Type B pancreatic cell (in vitro differentiated cells): ENCODE data around the gene TUBB. TPM values are rescaled to one million over a fixed set of nuclear protein-coding genes. Genes with fewer than 3 reads are reported as not detected.
"Not testable (repeated sequence)": the region's sequence is repeated elsewhere in the genome, so short reads cannot be mapped to it uniquely, and the experiment has no call there.

Experiments
- DNase-seq: peaks from one replicate; pipeline ENCODE4 v3.0.0; 2021; ENCODE audit warnings: mixed read lengths; ENCODE audit not compliant: unreplicated experiment; ENCODE audit errors: extremely low spot score
- H3K27ac Mint-ChIP-seq: 2 replicates; pipeline ENCODE4 v1.8.0; 2021; ENCODE audit warnings: mild to moderate bottlenecking, mixed read lengths
- H3K27me3 Mint-ChIP-seq: 2 replicates; pipeline ENCODE4 v1.8.0; 2021; ENCODE audit warnings: mixed read lengths
- H3K36me3 Mint-ChIP-seq: 2 replicates; pipeline ENCODE4 v1.8.0; 2021; ENCODE audit warnings: mixed read lengths
- H3K4me1 Mint-ChIP-seq: one replicate; pipeline ENCODE4 v1.8.0; 2021; ENCODE audit warnings: mixed read lengths; ENCODE audit not compliant: unreplicated experiment
- H3K4me3 Mint-ChIP-seq: 2 replicates; pipeline ENCODE4 v1.8.0; 2021; ENCODE audit warnings: mild to moderate bottlenecking, mixed read lengths
- H3K9me3 Mint-ChIP-seq: 2 replicates; pipeline ENCODE4 v1.8.0; 2021; ENCODE audit warnings: mixed read lengths
- CTCF ChIP-seq: fragments of 200-600 bp; sonication (generic); conservative IDR thresholded peaks from 2 replicates; pipeline ENCODE4 v1.5.0; 2021; ENCODE audit warnings: antibody characterized with exemption, mild to moderate bottlenecking
- total RNA-seq: library from RNA; stranded (reverse); gene quantifications from 2 replicates; pipeline ENCODE4 v1.2.1, GENCODE V29; 2021; ENCODE audit warnings: low replicate concordance

TUBB gene
- total RNA-seq, 1 donor from 2014 or later: 1,225 TPM

DNA sequence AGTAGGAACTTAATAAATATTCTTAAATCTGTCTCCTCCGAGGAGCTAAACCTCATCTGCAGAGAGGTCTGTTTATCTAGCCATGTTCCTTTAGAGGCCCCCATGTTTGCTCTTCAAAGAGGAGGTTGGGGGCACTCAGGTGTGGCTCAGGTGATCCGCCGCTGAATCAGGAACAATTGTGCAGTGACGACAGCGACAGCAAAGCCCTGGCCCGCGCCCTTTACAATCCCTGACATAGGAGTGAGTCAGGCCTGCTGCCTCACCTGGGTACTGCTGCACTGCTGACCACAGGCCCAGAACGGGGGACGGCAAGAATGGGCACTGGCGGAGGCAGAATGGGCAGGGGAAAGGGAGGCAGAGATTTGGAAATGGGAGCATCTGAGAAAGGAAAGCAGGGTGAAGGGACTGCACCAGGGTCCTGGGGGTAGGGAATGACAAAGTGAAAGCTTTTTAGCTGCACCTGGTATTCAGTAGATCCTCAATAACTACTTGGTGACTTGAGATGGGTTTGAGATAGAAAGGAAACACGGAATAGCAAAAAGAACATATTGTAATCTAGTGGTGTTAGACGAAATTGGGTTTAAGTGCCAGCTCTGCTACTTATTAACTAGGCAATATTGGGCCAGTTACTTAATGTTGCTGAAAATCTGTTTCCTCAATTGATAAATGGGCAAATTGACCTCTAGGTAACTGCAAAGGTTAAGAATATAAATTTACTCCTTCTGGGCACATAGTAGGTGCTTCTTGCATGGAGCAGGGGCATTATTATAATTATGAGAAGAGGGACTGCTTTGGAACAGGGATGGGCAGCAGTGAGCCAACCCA is 29.6 kb downstream of the TUBB start:
- H3K4me1 Mint-ChIP-seq: peaks cover 46% of the 10 kb centered on the region
- H3K9me3 Mint-ChIP-seq: no peaks in the 10 kb centered on the region
- H3K27ac Mint-ChIP-seq: peak overlapping the region; percentile 91
- H3K27me3 Mint-ChIP-seq: no peaks in the 10 kb centered on the region
- DNase-seq: no peak
- TF ChIP-seq CTCF: no peak
- H3K36me3 Mint-ChIP-seq: no peaks in the 10 kb centered on the region
- H3K4me3 Mint-ChIP-seq: peak overlapping the region; percentile 41

DNA sequence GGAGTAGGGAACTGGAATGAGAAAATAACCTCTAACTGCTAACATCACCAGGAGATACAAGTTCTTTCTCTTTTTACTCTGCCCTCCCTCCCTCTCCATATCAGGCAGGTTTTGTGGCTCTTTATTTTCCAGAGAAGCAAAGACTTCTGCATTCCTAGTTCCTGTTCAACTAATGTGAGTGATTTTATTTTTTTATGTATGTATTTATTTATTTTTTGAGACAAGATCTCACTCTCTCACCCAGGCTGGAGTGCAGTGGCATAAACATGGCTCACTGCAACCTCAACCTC is 30.2 kb downstream of the TUBB start:
- no peak for TF ChIP-seq CTCF
- H3K27ac Mint-ChIP-seq: peak overlapping the region; percentile 91
- H3K4me3 Mint-ChIP-seq: no peak overlapping the region
- H3K9me3 Mint-ChIP-seq: no peaks in the 10 kb centered on the region
- no peak for DNase-seq
- peaks cover 41% of the 10 kb centered on the region for H3K4me1 Mint-ChIP-seq
- no peaks in the 10 kb centered on the region for H3K27me3 Mint-ChIP-seq
- no peaks in the 10 kb centered on the region for H3K36me3 Mint-ChIP-seq

DNA sequence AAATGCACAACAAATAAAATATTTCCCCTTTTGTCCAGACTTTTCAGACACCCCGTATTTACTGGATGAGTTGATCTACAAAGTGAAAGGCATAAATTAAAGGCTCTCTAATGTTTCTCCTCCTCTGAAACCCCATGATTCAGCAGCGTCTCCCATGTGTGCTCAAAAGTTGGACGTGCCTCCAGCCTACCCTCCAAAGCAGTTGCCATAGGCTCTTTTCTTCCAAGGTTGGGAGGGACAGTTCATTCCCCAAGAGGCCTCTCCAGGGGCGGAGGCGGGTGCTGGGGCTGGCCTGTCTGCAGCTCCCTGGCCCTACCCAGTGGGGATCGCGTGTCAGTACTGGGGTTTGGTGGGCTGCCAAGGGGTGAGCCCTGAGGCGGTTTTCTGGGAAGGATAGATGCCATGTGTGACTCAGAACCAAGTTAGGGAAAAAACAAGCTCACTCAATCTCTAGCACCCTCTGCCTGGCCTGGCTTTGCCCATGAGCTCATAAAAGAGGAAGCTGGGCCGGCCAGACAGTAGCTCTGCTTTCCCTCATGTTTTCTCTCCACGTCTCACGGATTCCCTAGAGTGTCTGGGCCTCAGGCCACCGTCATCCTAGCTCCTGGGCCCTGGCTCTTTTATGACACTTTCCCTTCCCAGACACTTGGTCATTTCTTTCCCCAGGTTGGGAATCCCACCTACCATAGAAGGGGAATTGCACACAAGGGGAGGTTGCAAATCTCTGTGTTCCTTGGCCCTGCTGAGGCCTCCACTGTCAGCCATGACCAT is 32.2 kb downstream of the TUBB start:
- no peak for TF ChIP-seq CTCF
- H3K27me3 Mint-ChIP-seq: no peaks in the 10 kb centered on the region
- H3K9me3 Mint-ChIP-seq: no peaks in the 10 kb centered on the region
- no peaks in the 10 kb centered on the region for H3K36me3 Mint-ChIP-seq
- H3K4me1 Mint-ChIP-seq: peaks cover 40% of the 10 kb centered on the region
- no peak overlapping the region for H3K4me3 Mint-ChIP-seq
- no peak for DNase-seq
- H3K27ac Mint-ChIP-seq: peak overlapping the region; percentile 43

DNA sequence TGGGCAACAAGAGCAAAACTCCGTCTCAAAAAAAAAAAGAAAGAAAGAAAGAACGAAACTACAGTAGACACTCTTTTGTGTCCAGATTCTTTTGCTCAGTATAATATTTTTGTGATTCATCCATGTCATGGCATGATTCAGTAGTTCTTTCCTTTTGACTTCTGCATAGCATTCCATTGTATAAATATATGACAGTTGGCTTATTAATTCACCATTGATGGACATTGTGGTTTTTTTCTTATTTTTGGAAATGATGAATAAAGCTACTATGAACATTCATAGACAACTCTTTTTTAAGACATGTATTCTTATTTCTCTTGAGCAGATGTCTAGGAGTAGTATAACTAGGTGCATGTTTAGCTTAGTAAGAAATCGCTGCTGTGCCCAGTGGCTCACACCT is 34.5 kb downstream of the TUBB start:
- Mint-ChIP-seq H3K27ac (no peak overlapping the region), H3K9me3 (no peaks in the 10 kb centered on the region), H3K4me3 (no peak overlapping the region), H3K27me3 (no peaks in the 10 kb centered on the region), H3K4me1 (peaks cover 36% of the 10 kb centered on the region), H3K36me3 (no peaks in the 10 kb centered on the region)
- DNase-seq: no peak
- TF ChIP-seq CTCF: no peak

- H3K9me3 Mint-ChIP-seq, H3K27me3 Mint-ChIP-seq, H3K4me3 Mint-ChIP-seq, H3K27ac Mint-ChIP-seq, DNase-seq, H3K36me3 Mint-ChIP-seq: not testable (repeated sequence)
- peaks cover 34% of the 10 kb centered on the region for H3K4me1 Mint-ChIP-seq
These were observed 36.4 kb downstream of the TUBB start for GRCh38 chr6:30756405-30757003.
